ENCODE measurements around the gene ZNF319. TPM values are rescaled to one million over a fixed set of nuclear protein-coding genes. Genes with fewer than 3 reads are reported as not detected.

The ZNF319 gene
- total RNA-seq, result 1 to 10 TPM; 5.3 to 8.8 (median 7.9) TPM
- 1 to 10 TPM; 2.0 to 6.6 (median 3.4) TPM for polyA plus RNA-seq
- long read RNA-seq, donor 1, full-length matches to known transcripts, result 1 of 4 reads
- long read RNA-seq, donor 1, partial matches to known transcripts, result 0 of 4 reads
- long read RNA-seq, donor 1, other reads (novel, unspliced or antisense), result 3 of 4 reads
- long read RNA-seq, donor 2, full-length matches to known transcripts, result 1 of 8 reads
- long read RNA-seq, donor 2, partial matches to known transcripts, result 0 of 8 reads
- long read RNA-seq, donor 2, other reads (novel, unspliced or antisense), result 7 of 8 reads

DNA sequence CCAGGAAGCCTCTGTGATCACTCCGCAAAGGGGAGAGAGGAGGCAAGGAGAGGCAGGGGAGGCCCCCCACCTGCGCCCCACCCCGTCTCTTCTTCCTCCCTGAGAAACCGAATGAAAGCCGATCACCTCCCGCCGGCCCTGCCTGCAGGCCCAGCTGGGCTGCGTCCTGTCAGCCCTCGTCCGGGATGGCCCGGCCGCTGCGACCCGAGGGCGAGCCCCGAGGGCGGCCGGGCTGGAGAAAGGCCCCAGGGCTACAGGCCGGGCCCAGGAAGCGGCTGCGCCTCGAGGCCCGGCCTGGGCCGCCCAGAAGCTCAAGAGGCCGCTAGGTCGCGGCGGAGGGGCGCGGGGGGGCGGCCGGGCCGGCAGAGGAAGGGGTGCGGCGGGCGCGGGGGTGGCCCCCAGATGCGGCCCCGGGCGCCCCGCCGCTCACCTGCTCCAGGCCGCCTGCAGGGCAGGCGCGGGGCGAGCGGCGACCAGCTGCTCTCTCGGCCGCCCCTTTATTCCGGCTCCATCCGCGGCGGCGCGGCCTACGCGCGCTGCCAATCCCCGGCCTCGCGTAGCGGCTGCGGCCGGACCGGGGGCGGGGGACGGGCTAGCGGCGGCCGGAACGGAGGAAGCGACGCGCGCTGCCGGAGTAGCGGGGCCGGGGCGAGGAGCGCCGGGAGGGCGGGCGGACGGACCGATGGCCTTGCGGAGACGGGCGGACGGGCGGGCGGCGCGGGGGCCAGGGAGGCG lies at the start of gene ZNF319:
Gene ZNF319, minus strand, starts transcription at position 702 of the 735 bp plus-strand sequence. CDS start 2,407 bp downstream, outside the sequence.
- Histone ChIP-seq H3K4me3 (peak within 1 kb of the TSS; percentile 90), H3K4me1 (peaks cover 11% of the 10 kb centered on the region), H3K36me3 (ENCODE audit: insufficient read depth in 1 of 2, low read depth in 1 of 2) (peaks cover 0 to 44% of the 10 kb centered on the region in 2 donors), H3K27me3 (ENCODE audit: insufficient read depth in 3 of 3, low read length in 2 of 3) (no peaks in the 10 kb centered on the region), H3K9me3 (no peaks in the 10 kb centered on the region), H3K27ac (peak within 1 kb of the TSS; percentile 91)
- DNase-seq (peak in 1 of 2 donors; percentile 59), ATAC-seq (peak in 2 of 4 donors; percentile 1 to 7)
- 0 to 1% (median 0%) methylated on average over 40 to 94 of the region's 95 CpGs for WGBS, 3 donors
- TF ChIP-seq CTCF (IDR thresholded peaks at IDR 0.05), result no peak
- intact Hi-C loops (cut with DNase I), result loop anchor here (1.0 to 10.0 kb wide), 5 partner anchors 99 to 413 kb away; no protein-coding TSS in a partner anchor

DNA sequence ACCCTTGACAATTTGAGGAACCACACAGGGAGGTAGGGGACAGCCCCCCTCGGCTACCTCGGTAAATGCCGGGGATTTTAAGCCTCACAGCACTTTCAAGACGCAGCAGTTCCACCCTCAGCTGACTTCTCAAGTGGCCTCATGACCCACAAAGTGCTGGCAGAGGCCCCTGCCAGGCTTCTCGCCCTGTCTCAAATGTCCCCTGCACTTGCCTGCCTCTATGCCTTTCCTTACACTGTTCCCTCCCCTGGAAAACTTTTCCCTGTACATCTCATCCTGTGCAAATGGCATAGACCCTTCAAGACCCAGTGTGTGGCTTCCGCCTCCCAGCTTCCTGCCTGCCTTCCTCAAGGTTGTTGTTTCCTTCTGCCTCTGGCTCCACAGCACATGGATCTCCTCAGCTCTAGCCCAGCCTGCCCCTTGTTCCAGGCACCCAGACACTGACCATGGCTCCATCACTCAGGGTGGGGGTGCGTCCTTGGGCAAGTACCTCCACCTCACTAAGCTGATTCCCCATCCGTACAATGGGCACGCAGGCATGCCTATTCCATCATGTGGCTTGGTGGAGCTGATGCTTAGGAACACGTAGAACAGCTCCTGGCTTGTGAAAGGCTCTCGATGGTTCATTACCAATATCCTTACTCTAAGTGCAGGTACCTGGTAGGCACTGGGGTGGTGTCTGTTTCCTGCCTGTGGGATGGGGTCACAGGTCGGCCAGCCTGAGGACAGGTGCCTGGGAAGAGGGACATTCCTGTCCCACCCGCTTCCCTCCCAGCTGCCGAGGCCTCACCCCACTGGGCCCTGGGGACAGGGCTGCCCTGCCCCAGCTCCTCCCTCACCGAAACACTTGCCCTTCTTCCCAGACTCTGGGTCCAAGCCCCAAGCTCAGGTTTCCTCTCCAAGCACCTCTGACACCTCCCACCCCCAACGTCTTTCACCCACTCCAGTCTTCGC lies 49.0 kb upstream of the ZNF319 start:
- no peak for TF ChIP-seq CTCF (IDR thresholded peaks at IDR 0.05)
- 52 to 65% (median 64%) methylated on average over 17 of the region's 17 CpGs for WGBS, 3 donors
- Histone ChIP-seq H3K27me3 (ENCODE audit: insufficient read depth in 3 of 3, low read length in 2 of 3) (no peaks in the 10 kb centered on the region), H3K9me3 (no peaks in the 10 kb centered on the region), H3K27ac (no peak overlapping the region), H3K4me1 (peaks cover 4% of the 10 kb centered on the region), H3K36me3 (ENCODE audit: insufficient read depth in 1 of 2, low read depth in 1 of 2) (no peaks in the 10 kb centered on the region), H3K4me3 (no peak overlapping the region)
- peak in 2 of 4 donors; percentile 47 to 61 for ATAC-seq
- intact Hi-C loops (cut with DNase I), result no loop called here
- DNase-seq, result peak in 1 of 2 donors; percentile 38

- Histone ChIP-seq H3K36me3 (ENCODE audit: insufficient read depth in 1 of 2, low read depth in 1 of 2) (peaks cover 0 to 7% of the 10 kb centered on the region in 2 donors), H3K27me3 (ENCODE audit: insufficient read depth in 3 of 3, low read length in 2 of 3) (no peaks in the 10 kb centered on the region), H3K27ac (no peak overlapping the region), H3K4me3 (no peak overlapping the region), H3K4me1 (peaks cover 4% of the 10 kb centered on the region), H3K9me3 (no peaks in the 10 kb centered on the region)
- DNase-seq (peak in 1 of 2 donors; percentile 25), ATAC-seq (no peak)
- intact Hi-C loops (cut with DNase I), result no loop called here
- WGBS, 3 donors, result 71 to 84% (median 73%) methylated on average over 13 of the region's 13 CpGs
- no peak for TF ChIP-seq CTCF (IDR thresholded peaks at IDR 0.05)
These were observed 48.2 kb upstream of the ZNF319 start for GRCh38 chr16:58048494-58049231.

All from psoas muscle (tissue), 8 donors.